Upper lobe of right lung (tissue), 1 donor: ENCODE results near the gene DEAF1. TPM values are rescaled to one million over a fixed set of nuclear protein-coding genes. Genes with fewer than 3 reads are reported as not detected.

Source experiments
- ATAC-seq: fragments of 200-7000 bp; cut with Tn5 transposase; one replicate; pipeline ENCODE4 v1.9.1; 2020; ENCODE audit warnings: mild to moderate bottlenecking, moderate library complexity
- DNase-seq: peaks from one replicate; pipeline ENCODE4 v3.0.0-alpha.2; 2020
- H3K27ac ChIP-seq: fragments of 200-600 bp; one replicate; pipeline ENCODE4 v1.8.0; 2022
- H3K27me3 ChIP-seq: fragments of 200-600 bp; one replicate; pipeline ENCODE4 v1.8.0; 2022; ENCODE audit warnings: mild to moderate bottlenecking
- H3K36me3 ChIP-seq: fragments of 200-600 bp; one replicate; pipeline ENCODE4 v1.8.0; 2022
- H3K4me1 ChIP-seq: fragments of 200-600 bp; one replicate; pipeline ENCODE4 v1.8.0; 2022
- H3K4me3 ChIP-seq: fragments of 200-600 bp; one replicate; pipeline ENCODE4 v1.8.0; 2022; ENCODE audit warnings: mild to moderate bottlenecking
- H3K9me3 ChIP-seq: fragments of 200-600 bp; one replicate; pipeline ENCODE4 v1.8.0; 2022
- intact Hi-C: fragments of 100-400 bp; cut with DNase I; formaldehyde crosslinking; loops from one replicate; pipeline ENCODE4 v1.11.0; 2022
- total RNA-seq: library from RNA; stranded (reverse); fragmentation: NEBNext Ultra II Directional; extraction: Animal tissue kit (Norgen Biotek cat#: 25700); gene quantifications from one replicate; pipeline ENCODE4 v1.2.1, GENCODE V29; 2021
- TF ChIP-seq, protein P1 (sequence below): fragments of 200-600 bp; IDR thresholded peaks from one replicate; pipeline ENCODE4 v1.8.0; 2022; ENCODE audit warnings: antibody characterized with exemption
- donor health status: DM: no; HTN: yes; CAD: no; lungs with severe emphysema.

DEAF1 gene
- total RNA-seq, 1 donor from 2014 or later, result 27.1 TPM

GRCh38 chr11:601573-602245 lies 93.3 kb downstream of the DEAF1 start:
- Histone ChIP-seq H3K9me3 (no peaks in the 10 kb centered on the region), H3K27ac (no peak overlapping the region), H3K4me3 (no peak overlapping the region), H3K27me3 (no peaks in the 10 kb centered on the region), H3K4me1 (no peaks in the 10 kb centered on the region), H3K36me3 (peaks cover 97% of the 10 kb centered on the region)
- TF ChIP-seq, protein P1, sequence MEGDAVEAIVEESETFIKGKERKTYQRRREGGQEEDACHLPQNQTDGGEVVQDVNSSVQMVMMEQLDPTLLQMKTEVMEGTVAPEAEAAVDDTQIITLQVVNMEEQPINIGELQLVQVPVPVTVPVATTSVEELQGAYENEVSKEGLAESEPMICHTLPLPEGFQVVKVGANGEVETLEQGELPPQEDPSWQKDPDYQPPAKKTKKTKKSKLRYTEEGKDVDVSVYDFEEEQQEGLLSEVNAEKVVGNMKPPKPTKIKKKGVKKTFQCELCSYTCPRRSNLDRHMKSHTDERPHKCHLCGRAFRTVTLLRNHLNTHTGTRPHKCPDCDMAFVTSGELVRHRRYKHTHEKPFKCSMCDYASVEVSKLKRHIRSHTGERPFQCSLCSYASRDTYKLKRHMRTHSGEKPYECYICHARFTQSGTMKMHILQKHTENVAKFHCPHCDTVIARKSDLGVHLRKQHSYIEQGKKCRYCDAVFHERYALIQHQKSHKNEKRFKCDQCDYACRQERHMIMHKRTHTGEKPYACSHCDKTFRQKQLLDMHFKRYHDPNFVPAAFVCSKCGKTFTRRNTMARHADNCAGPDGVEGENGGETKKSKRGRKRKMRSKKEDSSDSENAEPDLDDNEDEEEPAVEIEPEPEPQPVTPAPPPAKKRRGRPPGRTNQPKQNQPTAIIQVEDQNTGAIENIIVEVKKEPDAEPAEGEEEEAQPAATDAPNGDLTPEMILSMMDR, result no peak
- intact Hi-C loops, result no loop called here
- DNase-seq (no peak), ATAC-seq (no peak)

- intact Hi-C loops, result no loop called here
- ATAC-seq (no peak), DNase-seq (no peak)
- H3K27me3 ChIP-seq, result no peaks in the 10 kb centered on the region
- TF ChIP-seq, protein P1, result no peak
- H3K36me3 ChIP-seq, result peaks cover 97% of the 10 kb centered on the region
- no peak overlapping the region for H3K27ac ChIP-seq
- H3K4me3 ChIP-seq, result no peak overlapping the region
- no peaks in the 10 kb centered on the region for H3K9me3 ChIP-seq
- H3K4me1 ChIP-seq, result no peaks in the 10 kb centered on the region
Observed at GRCh38 chr11:598005-598680, 96.9 kb downstream of the DEAF1 start.

GRCh38 chr11:597166-597725 lies 97.8 kb downstream of the DEAF1 start:
- intact Hi-C loops, result no loop called here
- no peaks in the 10 kb centered on the region for H3K27me3 ChIP-seq
- ATAC-seq, result no peak

DNA sequence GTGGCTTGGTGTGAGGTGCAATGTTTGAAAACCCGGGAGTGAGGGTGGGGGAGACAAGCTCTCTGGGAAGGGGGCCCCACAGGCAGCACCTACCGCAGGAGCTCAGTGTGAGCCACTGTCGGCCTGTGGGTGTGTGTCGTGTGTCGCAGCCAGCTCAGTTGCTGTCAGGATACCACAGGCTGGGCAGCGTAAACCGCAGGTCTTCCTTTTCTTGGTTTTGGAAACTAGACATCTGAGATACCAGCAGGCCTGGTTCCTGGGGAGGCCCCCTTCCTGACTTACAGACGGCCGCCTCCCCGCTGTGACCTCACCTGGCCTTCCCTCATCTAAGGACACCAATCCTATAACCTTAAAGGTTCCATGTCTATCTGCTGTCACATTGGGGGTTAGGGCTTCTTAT lies 98.6 kb downstream of the DEAF1 start:
- DNase-seq, result no peak
- no peak for ATAC-seq
- Histone ChIP-seq H3K36me3 (peaks cover 95% of the 10 kb centered on the region), H3K27ac (no peak overlapping the region), H3K4me1 (no peaks in the 10 kb centered on the region), H3K4me3 (no peak overlapping the region), H3K27me3 (no peaks in the 10 kb centered on the region), H3K9me3 (no peaks in the 10 kb centered on the region)
- intact Hi-C loops, result no loop called here
- TF ChIP-seq, protein P1, result no peak

More at GRCh38 chr11:597166-597725, 97.8 kb downstream of the DEAF1 start:
- TF ChIP-seq, protein P1, result no peak
- peaks cover 97% of the 10 kb centered on the region for H3K36me3 ChIP-seq
- H3K27ac ChIP-seq, result no peak overlapping the region
- H3K4me3 ChIP-seq, result no peak overlapping the region
- no peaks in the 10 kb centered on the region for H3K9me3 ChIP-seq
- H3K4me1 ChIP-seq, result no peaks in the 10 kb centered on the region
- no peak for DNase-seq

GRCh38 chr11:595400-595799 lies 99.6 kb downstream of the DEAF1 start:
- H3K27ac ChIP-seq, result no peak overlapping the region
- no peak overlapping the region for H3K4me3 ChIP-seq
- H3K9me3 ChIP-seq, result no peaks in the 10 kb centered on the region
- intact Hi-C loops, result no loop called here
- H3K36me3 ChIP-seq, result peaks cover 91% of the 10 kb centered on the region
- TF ChIP-seq, protein P1, result no peak
- DNase-seq (no peak), ATAC-seq (no peak)
- H3K27me3 ChIP-seq, result no peaks in the 10 kb centered on the region
- H3K4me1 ChIP-seq, result no peaks in the 10 kb centered on the region

Other genes starting within 250 kb of the DEAF1 start
- 31.1 TPM for gene PTDSS2, start 244.9 kb downstream of the DEAF1 start, total RNA-seq
- 245 TPM for gene RNH1, start 188.0 kb downstream of the DEAF1 start, total RNA-seq
- gene HRAS, start 159.6 kb downstream of the DEAF1 start, total RNA-seq, result 55.5 TPM
- gene LRRC56, start 157.7 kb downstream of the DEAF1 start, total RNA-seq, result 3.2 TPM
- gene LMNTD2, start 134.5 kb downstream of the DEAF1 start, total RNA-seq, result 5.9 TPM
- gene RASSF7, start 134.3 kb downstream of the DEAF1 start, total RNA-seq, result 76.7 TPM
- 31.0 TPM for gene PHRF1, start 118.8 kb downstream of the DEAF1 start, total RNA-seq
- 56.2 TPM for gene IRF7, start 79.3 kb downstream of the DEAF1 start, total RNA-seq
- not detected for gene CDHR5, start 70.3 kb downstream of the DEAF1 start, total RNA-seq
- gene SCT, start 68.0 kb downstream of the DEAF1 start, total RNA-seq, result not detected
- gene DRD4, start 58.0 kb downstream of the DEAF1 start, total RNA-seq, result 1.2 TPM
- gene TMEM80, start 594 bp upstream of the DEAF1 start, total RNA-seq, result 33.2 TPM
- 155 TPM for gene EPS8L2, start 11.0 kb upstream of the DEAF1 start, total RNA-seq
- 196 TPM for gene TALDO1, start 52.2 kb upstream of the DEAF1 start, total RNA-seq
- gene GATD1, start 82.3 kb upstream of the DEAF1 start, total RNA-seq, result 62.5 TPM
- not detected for gene CEND1, start 94.9 kb upstream of the DEAF1 start, total RNA-seq
- gene SLC25A22, start 103.1 kb upstream of the DEAF1 start, total RNA-seq, result 20.8 TPM
- gene PIDD1, start 110.0 kb upstream of the DEAF1 start, total RNA-seq, result 13.1 TPM
- gene RPLP2, start 114.7 kb upstream of the DEAF1 start, total RNA-seq, result 1,548 TPM
- gene PNPLA2, start 123.7 kb upstream of the DEAF1 start, total RNA-seq, result 143 TPM
- 34.3 TPM for gene CRACR2B, start 132.7 kb upstream of the DEAF1 start, total RNA-seq
- 486 TPM for gene CD151, start 137.7 kb upstream of the DEAF1 start, total RNA-seq
- gene POLR2L, start 147.3 kb upstream of the DEAF1 start, total RNA-seq, result 138 TPM
- gene TSPAN4, start 147.6 kb upstream of the DEAF1 start, total RNA-seq, result 167 TPM
- gene CHID1, start 215.6 kb upstream of the DEAF1 start, total RNA-seq, result 52.9 TPM
- 92.0 TPM for gene AP2A2, start 230.6 kb upstream of the DEAF1 start, total RNA-seq